GM19351 (cell line): ENCODE measurements around the gene CDH9.

ENCODE experiments used
- ATAC-seq: cut with Tn5 transposase; IDR thresholded peaks from one replicate; pipeline ENCODE4 v1.9.1; 2021; ENCODE audit warnings: mild to moderate bottlenecking, moderate library complexity; ENCODE audit not compliant: unreplicated experiment

The CDH9 gene

GRCh38 chr5:26843677-26844076 lies 194.7 kb downstream of the CDH9 start:
- ATAC-seq, result no peak

- no peak for ATAC-seq
Measured at GRCh38 chr5:26833596-26833995, 204.8 kb downstream of the CDH9 start.
